ENCODE results near the gene MGRN1. TPM values are rescaled to one million over a fixed set of nuclear protein-coding genes. Genes with fewer than 3 reads are reported as not detected.

MGRN1 gene
- total RNA-seq, 6 donors from 2014 or later = 49.0 to 148 (median 99.1) TPM

- Histone ChIP-seq H3K27ac (no peak overlapping the region), H3K36me3 (peaks cover 0 to 85% (median 52%) of the 10 kb centered on the region in 4 donors), H3K4me3 (no peak overlapping the region), H3K4me1 (peaks cover 3 to 33% (median 22%) of the 10 kb centered on the region in 4 donors), H3K27me3 (no peaks in the 10 kb centered on the region), H3K9me3 (no peaks in the 10 kb centered on the region)
- DNase-seq (no peak), ATAC-seq (ENCODE audit: low FRiP score in 2 of 2) (no peak)
- 97 to 98% methylated on average over 9 of the region's 9 CpGs for WGBS, 2 donors
- TF ChIP-seq CTCF (IDR thresholded peaks at IDR 0.05) (no peak), EP300 (IDR thresholded peaks at IDR 0.05) (no peak), POLR2AphosphoS5 (IDR thresholded peaks at IDR 0.05) (no peak), POLR2A (IDR thresholded peaks at IDR 0.05) (no peak)
Measured at GRCh38 chr16:4674926-4675530, 50.4 kb downstream of the MGRN1 start.

DNA sequence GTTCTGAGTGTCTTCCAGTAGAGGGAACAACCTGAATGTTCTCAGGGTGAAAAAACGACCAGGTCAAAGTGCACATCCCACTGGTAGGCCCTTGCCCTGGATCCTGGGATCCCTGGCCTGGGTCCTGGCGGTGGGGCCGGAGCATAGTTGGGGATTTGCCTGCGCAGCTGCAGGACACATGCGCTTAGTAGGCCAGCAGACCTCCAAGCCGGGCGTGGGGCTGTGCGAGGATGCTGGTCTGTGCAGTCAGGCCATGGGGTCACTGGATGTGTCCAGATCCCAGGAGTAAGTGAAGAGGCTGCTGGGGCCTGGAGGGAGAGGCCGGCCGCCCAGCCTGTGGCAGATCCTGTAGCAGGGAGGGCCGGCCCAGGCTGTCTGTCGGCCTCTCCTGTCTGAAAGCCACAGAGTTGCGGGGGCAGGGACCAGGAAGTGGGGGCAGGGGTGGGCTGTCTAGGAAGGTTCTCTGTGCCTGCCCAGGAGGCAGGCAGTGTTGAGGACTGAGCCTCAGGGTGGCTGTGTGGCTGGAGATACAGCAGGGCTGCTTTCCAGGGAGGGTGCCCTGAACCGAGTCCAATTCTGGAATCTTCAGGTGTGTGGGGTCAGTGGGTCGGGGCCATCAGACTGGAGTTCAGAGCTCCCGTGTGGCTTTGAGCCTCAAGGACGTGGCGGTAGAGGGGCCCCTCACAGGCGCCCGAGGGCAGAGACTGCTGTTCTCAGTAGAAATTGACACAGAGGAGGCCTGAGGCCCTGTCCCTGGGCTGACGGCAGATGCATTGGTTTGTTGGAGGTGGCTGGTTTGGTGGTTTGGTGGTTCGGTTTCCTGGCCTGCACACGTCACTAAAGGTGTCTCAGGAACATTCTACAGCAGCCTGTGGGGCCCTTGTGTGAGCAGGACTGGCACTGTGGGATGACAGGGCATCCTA lies 51.5 kb downstream of the MGRN1 start:
- peaks cover 0 to 80% (median 44%) of the 10 kb centered on the region in 4 donors for H3K36me3 ChIP-seq
- DNase-seq (peak in 1 of 2 donors; percentile 78), ATAC-seq (ENCODE audit: low FRiP score in 2 of 2) (no peak)
- no peaks in the 10 kb centered on the region for H3K9me3 ChIP-seq
- H3K27me3 ChIP-seq = no peaks in the 10 kb centered on the region
- H3K4me1 ChIP-seq = peaks cover 3 to 36% (median 28%) of the 10 kb centered on the region in 4 donors
- peak overlapping the region in 2 of 4 donors; percentile 17 to 60 for H3K27ac ChIP-seq
- 67 to 77% methylated on average over 9 to 22 of the region's 23 CpGs for WGBS, 2 donors
- no peak for TF ChIP-seq EP300 (IDR thresholded peaks at IDR 0.05)
- H3K4me3 ChIP-seq = no peak overlapping the region

DNA sequence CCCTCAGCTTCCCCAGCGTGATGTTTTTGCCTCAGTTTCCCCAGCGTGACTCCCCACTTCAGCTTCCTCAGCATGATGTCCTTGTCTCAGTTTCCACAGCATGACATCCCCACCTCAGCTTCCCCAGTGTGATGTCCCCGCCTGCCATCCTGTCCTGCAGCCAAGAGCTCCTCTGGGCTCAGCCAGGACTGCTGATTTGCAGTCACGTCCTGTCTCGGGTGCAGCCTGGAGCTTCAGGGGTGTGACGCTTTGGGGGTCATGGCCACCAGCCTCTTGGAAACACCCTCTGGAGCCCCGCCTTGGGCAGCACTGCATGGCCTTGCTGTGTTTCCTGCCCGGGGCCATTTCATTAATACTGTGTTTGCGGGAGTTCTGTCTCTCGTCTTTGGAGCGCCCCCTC lies 52.2 kb downstream of the MGRN1 start:
- Histone ChIP-seq H3K27me3 (no peaks in the 10 kb centered on the region), H3K36me3 (peaks cover 0 to 80% (median 39%) of the 10 kb centered on the region in 4 donors), H3K4me3 (no peak overlapping the region), H3K4me1 (peaks cover 3 to 41% (median 30%) of the 10 kb centered on the region in 4 donors), H3K27ac (peak overlapping the region in 2 of 4 donors; percentile 17 to 60), H3K9me3 (no peaks in the 10 kb centered on the region)
- no peak for TF ChIP-seq CTCF (IDR thresholded peaks at IDR 0.05)
- TF ChIP-seq EP300 (IDR thresholded peaks at IDR 0.05) = no peak
- TF ChIP-seq POLR2A (IDR thresholded peaks at IDR 0.05) = no peak
- no peak for TF ChIP-seq POLR2AphosphoS5 (IDR thresholded peaks at IDR 0.05)
- DNase-seq (no peak), ATAC-seq (ENCODE audit: low FRiP score in 2 of 2) (no peak)
- WGBS, 2 donors = 68 to 83% methylated on average over 11 of the region's 11 CpGs

DNA sequence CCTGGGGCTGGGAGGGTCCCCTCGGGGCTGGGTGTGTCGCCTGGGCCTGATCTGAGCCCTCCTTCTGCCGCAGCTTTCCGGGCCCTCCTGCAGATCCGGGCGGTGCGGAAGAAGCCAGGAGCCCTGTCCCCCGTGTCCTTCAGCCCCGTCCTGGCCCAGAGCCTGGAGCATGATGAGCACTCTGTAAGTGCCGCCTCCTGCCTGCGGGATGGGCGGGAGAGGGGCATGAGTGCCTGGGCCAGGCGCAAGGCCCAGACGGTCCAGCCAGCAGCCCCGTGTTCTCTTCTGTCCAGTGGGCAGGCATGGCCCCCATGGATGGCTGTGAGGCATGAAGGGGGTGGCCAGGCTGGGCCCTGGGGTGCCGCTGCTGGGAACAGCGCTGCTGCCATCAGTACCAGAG lies 52.8 kb downstream of the MGRN1 start:
- peak; percentile 74 to 76 for DNase-seq
- peaks cover 0 to 80% (median 43%) of the 10 kb centered on the region in 4 donors for H3K36me3 ChIP-seq
- 63 to 94% methylated on average over 10 to 16 of the region's 17 CpGs for WGBS, 2 donors
- peaks cover 4 to 41% (median 33%) of the 10 kb centered on the region in 4 donors for H3K4me1 ChIP-seq
- no peaks in the 10 kb centered on the region for H3K9me3 ChIP-seq
- H3K27me3 ChIP-seq = no peaks in the 10 kb centered on the region
- H3K4me3 ChIP-seq = no peak overlapping the region
- no peak for ATAC-seq (ENCODE audit: low FRiP score in 2 of 2)
- peak overlapping the region in 2 of 4 donors; percentile 17 to 60 for H3K27ac ChIP-seq
- TF ChIP-seq CTCF (IDR thresholded peaks at IDR 0.05) (no peak), POLR2AphosphoS5 (IDR thresholded peaks at IDR 0.05) (no peak), POLR2A (IDR thresholded peaks at IDR 0.05) (no peak), EP300 (IDR thresholded peaks at IDR 0.05) (no peak)

- no peak for DNase-seq
- Histone ChIP-seq H3K9me3 (no peaks in the 10 kb centered on the region), H3K4me3 (no peak overlapping the region), H3K36me3 (peaks cover 0 to 80% (median 49%) of the 10 kb centered on the region in 4 donors), H3K27me3 (no peaks in the 10 kb centered on the region), H3K27ac (peak overlapping the region in 1 of 4 donors; percentile 17), H3K4me1 (peaks cover 6 to 48% (median 38%) of the 10 kb centered on the region in 4 donors)
- 89 to 94% methylated on average over 9 of the region's 9 CpGs for WGBS, 2 donors
- ATAC-seq (ENCODE audit: low FRiP score in 2 of 2) = no peak
- no peak for TF ChIP-seq POLR2AphosphoS5 (IDR thresholded peaks at IDR 0.05)
- no peak for TF ChIP-seq POLR2A (IDR thresholded peaks at IDR 0.05)
- no peak for TF ChIP-seq EP300 (IDR thresholded peaks at IDR 0.05)
- TF ChIP-seq CTCF (IDR thresholded peaks at IDR 0.05) = no peak
Measured at GRCh38 chr16:4677994-4678393, 53.4 kb downstream of the MGRN1 start.

Data from upper lobe of left lung (tissue), 6 donors.